Astrocyte (in vitro differentiated cells and primary cell): ENCODE results near the gene MDFIC2.

ENCODE experiments used
- EZH2 ChIP-seq: IDR thresholded peaks from 2 replicates; pipeline ENCODE4 v1.6.1; 2012; ENCODE audit warnings: mild to moderate bottlenecking, low read length, inconsistent platforms; ENCODE audit not compliant: insufficient read depth
- TF ChIP-seq, protein P1 (sequence below): IDR thresholded peaks from 2 replicates; pipeline ENCODE4 v1.5.1; 2011; ENCODE audit warnings: low read depth, mild to moderate bottlenecking, inconsistent platforms, low read length, moderate library complexity; ENCODE audit not compliant: insufficient read depth

DNA sequence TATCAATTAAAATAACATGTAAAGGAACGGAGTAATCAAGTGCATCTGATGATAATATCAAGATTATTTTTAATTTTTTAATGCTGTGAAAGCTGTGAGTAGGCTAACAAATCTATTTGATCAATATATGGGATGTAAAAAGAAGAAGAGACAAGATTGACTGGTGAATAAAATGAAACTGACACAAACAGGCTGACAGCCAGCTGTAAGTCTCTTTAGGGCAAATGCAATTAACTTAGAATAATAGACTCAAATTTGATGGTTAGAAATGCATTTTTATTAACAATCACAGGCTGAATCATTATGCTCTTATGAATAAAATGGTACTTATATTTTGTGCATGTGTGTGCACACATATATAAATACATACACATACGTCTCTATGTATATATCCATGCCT is 68.0 kb downstream of the MDFIC2 start:
- TF ChIP-seq, protein P1, sequence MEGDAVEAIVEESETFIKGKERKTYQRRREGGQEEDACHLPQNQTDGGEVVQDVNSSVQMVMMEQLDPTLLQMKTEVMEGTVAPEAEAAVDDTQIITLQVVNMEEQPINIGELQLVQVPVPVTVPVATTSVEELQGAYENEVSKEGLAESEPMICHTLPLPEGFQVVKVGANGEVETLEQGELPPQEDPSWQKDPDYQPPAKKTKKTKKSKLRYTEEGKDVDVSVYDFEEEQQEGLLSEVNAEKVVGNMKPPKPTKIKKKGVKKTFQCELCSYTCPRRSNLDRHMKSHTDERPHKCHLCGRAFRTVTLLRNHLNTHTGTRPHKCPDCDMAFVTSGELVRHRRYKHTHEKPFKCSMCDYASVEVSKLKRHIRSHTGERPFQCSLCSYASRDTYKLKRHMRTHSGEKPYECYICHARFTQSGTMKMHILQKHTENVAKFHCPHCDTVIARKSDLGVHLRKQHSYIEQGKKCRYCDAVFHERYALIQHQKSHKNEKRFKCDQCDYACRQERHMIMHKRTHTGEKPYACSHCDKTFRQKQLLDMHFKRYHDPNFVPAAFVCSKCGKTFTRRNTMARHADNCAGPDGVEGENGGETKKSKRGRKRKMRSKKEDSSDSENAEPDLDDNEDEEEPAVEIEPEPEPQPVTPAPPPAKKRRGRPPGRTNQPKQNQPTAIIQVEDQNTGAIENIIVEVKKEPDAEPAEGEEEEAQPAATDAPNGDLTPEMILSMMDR, result no peak
- no peak for TF ChIP-seq EZH2
